ENCODE measurements around the gene SFTPA1. TPM values are rescaled to one million over a fixed set of nuclear protein-coding genes. Genes with fewer than 3 reads are reported as not detected.
"Not testable (repeated sequence)": the region's sequence is repeated elsewhere in the genome, so short reads cannot be mapped to it uniquely, and the experiment has no call there.

SFTPA1 gene
- total RNA-seq, result not detected

DNA sequence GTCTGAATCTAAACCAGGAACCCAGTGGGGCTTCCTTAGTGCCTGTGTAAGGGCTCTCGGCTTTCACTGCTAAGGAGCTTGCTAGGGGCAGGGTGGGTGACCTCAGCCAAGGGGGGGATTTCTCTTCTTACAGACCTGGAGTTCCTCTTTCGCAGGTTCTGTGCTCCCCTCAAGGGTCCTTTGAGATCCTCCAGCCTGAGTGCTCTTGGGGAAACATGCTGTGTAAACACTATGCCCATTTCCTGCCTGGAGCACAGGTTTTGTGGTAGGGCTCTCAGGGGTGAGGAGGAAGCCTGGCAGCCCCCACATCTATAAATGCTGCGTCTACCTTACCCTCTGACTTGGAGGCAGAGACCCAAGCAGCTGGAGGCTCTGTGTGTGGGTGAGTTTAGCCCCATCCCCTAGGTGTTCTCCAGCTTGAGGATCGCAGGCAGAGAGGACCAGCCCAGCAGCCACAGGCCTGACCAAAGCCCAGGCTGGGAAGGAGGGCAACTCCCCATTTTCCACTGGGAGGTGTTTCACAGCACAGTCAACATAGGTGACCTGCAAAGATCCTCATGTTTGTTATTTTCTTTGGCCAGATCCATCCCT lies at the start of gene SFTPA1:
SFTPA1 (plus strand) TSS at position 339 of the 591 bp plus-strand sequence. CDS start 887 bp downstream, outside the sequence.
- H3K27ac Mint-ChIP-seq, result no peak within 1 kb of the TSS

DNA sequence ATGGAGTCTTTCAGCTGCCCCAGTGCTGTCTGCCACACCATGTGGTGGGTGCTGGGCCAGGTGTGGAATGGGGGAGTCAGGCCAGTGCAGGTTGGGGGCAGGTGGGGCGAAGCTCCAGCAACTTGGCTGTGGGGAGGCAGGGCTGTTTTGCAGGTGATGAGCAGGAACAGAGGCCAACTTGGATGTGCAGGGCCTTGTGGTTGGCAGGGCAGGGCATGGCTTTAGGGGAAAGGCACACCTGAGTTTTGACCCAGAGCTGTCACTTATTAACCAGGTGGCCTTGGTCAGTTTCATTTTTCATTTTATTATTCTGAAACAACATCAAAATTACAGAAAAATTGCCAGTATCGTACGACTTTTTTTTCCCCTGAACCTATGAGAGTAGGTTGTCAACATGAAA lies 49.5 kb upstream of the SFTPA1 start:
- Mint-ChIP-seq H3K9me3 (no peaks in the 10 kb centered on the region), H3K4me1 (ENCODE audit: low read depth) (no peaks in the 10 kb centered on the region), H3K27me3 (ENCODE audit: low read depth) (peaks cover 20% of the 10 kb centered on the region), H3K27ac (no peak overlapping the region), H3K4me3 (no peak overlapping the region), H3K36me3 (ENCODE audit: insufficient read depth in 2 of 2) (no peaks in the 10 kb centered on the region)
- DNase-seq (no peak), ATAC-seq (replicated peaks in 1 of 2) (no peak)

More for the DNA sequence above, at the start of gene SFTPA1:
- no peak for ATAC-seq (replicated peaks in 1 of 2)
- H3K27me3 Mint-ChIP-seq (ENCODE audit: low read depth), result peaks cover 6% of the 10 kb centered on the region
- no peaks in the 10 kb centered on the region for H3K9me3 Mint-ChIP-seq
- H3K4me3 Mint-ChIP-seq, result no peak within 1 kb of the TSS
- H3K4me1 Mint-ChIP-seq (ENCODE audit: low read depth), result no peaks in the 10 kb centered on the region
- no peak for DNase-seq
- no peaks in the 10 kb centered on the region for H3K36me3 Mint-ChIP-seq (ENCODE audit: insufficient read depth in 2 of 2)

DNA sequence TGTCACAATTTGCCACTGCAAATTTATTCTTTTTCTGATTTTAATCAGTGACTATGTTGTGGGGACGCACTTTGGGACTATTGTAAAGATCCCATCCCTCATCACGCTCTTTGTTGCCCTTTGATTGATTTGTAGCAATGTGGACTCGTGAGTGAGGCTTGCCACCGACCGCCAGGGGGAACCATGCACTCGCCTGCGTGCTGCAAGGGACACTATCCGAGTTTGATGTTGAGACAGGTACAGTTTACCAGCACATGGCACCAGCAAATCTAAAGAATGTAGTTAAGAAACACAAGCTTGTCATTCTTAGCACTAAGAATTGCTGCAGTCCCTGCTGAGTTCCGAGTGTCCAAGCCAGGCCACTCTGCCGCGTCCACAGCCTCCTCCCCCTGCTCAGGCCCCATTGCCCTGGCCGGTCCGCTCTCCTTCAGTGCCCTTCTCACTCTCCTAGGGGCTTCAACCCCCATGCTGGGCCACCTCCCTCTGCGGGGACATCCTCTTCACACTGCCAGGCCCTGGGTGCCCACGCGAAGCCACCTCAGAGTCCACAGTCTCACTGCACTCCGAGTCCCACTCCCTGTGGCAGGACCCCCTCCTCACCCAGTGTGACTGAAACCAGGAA lies 48.5 kb upstream of the SFTPA1 start:
- peak; percentile 72 to 77 for DNase-seq
- H3K4me3 Mint-ChIP-seq, result no peak overlapping the region
- no peaks in the 10 kb centered on the region for H3K36me3 Mint-ChIP-seq (ENCODE audit: insufficient read depth in 2 of 2)
- H3K4me1 Mint-ChIP-seq (ENCODE audit: low read depth), result no peaks in the 10 kb centered on the region
- H3K27me3 Mint-ChIP-seq (ENCODE audit: low read depth), result peaks cover 20% of the 10 kb centered on the region
- ATAC-seq (replicated peaks in 1 of 2), result peak; percentile 81 to 93
- no peak overlapping the region for H3K27ac Mint-ChIP-seq
- H3K9me3 Mint-ChIP-seq, result no peaks in the 10 kb centered on the region

DNA sequence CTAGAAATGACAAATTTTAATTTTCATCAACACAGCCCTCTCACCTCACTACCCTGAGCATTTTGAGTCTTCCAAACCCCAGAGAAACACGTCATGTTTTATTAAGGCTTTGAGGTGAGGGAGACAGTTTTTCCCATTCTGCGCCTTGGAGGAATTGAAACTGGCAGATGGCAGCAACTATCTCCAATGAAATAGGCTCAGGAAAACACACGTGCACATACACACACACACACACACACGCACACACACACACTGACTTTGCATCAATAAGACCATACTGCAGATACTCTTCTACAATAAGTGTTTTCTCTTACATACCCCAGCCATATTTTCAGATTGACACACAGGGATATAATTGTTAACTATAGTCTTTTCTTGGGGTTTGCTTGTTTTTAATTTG lies 47.3 kb upstream of the SFTPA1 start:
- H3K4me1 Mint-ChIP-seq (ENCODE audit: low read depth), result no peaks in the 10 kb centered on the region
- DNase-seq (no peak), ATAC-seq (replicated peaks in 1 of 2) (no peak)
- H3K27ac Mint-ChIP-seq, result no peak overlapping the region
- no peak overlapping the region for H3K4me3 Mint-ChIP-seq
- H3K9me3 Mint-ChIP-seq, result no peaks in the 10 kb centered on the region
- no peaks in the 10 kb centered on the region for H3K36me3 Mint-ChIP-seq (ENCODE audit: insufficient read depth in 2 of 2)
- H3K27me3 Mint-ChIP-seq (ENCODE audit: low read depth), result peaks cover 27% of the 10 kb centered on the region

DNA sequence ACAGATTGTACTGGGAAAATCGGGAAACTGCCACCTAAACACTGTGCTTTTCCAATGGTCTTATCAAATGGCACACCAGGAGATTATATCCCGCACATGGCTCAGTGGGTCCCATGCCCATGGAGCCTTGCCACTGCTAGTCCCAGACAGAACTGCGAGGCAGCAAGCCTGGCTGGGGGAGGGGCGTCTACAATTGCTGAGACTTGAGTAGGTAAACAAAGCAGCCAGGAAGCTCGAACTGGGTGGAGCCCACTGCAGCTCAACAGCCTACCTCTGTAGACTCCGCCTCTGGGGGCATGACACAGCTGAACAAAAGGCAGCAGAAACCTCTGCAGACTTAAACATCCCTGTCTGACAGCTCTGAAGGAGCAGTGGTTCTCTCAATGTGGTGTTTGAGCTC lies 40.1 kb upstream of the SFTPA1 start:
- not testable (repeated sequence) for ATAC-seq (replicated peaks in 1 of 2); H3K4me3 Mint-ChIP-seq; H3K36me3 Mint-ChIP-seq (ENCODE audit: insufficient read depth in 2 of 2); H3K9me3 Mint-ChIP-seq; DNase-seq; H3K4me1 Mint-ChIP-seq (ENCODE audit: low read depth); H3K27ac Mint-ChIP-seq
- H3K27me3 Mint-ChIP-seq (ENCODE audit: low read depth), result peaks cover 61% of the 10 kb centered on the region

DNA sequence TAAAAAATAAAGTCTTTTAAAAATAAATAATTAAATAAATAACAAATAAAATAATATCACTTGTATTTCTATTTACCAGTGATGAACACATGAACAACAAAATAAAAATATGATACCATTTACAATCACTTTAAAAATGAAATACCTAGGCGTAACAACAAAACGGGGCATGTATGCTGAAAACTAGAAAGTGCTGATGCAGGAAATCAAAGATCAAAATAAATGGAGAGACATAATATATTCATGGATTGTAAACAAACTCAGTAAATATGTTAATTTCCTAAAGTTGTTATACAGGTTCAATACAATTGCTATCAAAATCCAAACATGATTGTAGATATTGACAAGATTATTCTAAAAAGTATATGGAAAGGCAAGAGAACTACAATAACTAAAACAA lies 31.4 kb upstream of the SFTPA1 start:
- Mint-ChIP-seq H3K27ac (no peak overlapping the region), H3K9me3 (peaks cover 0 to 2% of the 10 kb centered on the region in 2 donors), H3K27me3 (ENCODE audit: low read depth) (peaks cover 10% of the 10 kb centered on the region), H3K4me3 (no peak overlapping the region), H3K4me1 (ENCODE audit: low read depth) (peaks cover 11% of the 10 kb centered on the region), H3K36me3 (ENCODE audit: insufficient read depth in 2 of 2) (no peaks in the 10 kb centered on the region)
- ATAC-seq (replicated peaks in 1 of 2) (no peak), DNase-seq (no peak)

DNA sequence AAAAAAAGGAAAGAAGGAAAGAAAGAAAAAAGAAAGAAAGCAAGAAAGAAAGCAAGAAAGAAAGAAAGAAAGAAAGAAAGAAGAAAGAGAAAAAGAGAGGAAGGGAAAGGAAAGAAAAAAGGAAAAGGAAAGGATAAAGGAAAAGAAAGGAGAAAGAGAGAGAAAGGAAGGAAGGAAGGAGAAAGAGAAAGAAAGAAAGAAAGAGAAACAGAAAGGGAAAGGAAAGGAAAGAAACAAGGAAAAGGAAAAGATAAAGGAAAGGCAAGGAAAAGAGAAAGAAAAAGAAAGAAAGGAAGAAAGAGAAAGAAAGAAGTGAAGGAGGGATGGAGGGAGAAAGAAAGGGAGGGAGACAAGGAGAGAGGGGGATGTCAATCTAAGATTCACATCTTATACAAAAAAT lies 29.7 kb upstream of the SFTPA1 start:
- ATAC-seq (replicated peaks in 1 of 2), result no peak
- H3K27ac Mint-ChIP-seq, result no peak overlapping the region

DNA sequence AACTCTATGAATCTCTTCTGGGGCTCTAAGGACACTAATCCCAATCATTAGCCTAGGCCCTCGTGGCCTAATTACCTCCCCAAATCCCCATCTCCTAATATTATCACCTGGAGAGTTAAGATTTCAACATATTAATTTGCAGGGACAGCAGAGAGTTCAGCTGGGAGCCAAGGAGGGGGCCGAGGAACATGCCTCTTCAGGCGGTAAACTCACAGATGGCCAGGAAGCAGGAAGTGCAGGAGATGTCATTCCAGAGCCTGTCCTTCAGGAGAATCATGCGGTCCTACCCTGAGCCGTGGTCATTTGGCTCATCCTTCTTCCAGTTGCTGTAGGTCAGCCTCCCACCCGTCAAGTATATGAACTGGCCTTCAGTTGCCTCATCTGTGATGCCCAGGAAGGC lies 28.6 kb upstream of the SFTPA1 start:
- H3K27me3 Mint-ChIP-seq (ENCODE audit: low read depth), result peaks cover 20% of the 10 kb centered on the region
- no peak for ATAC-seq (replicated peaks in 1 of 2)
- no peaks in the 10 kb centered on the region for H3K9me3 Mint-ChIP-seq
- H3K4me1 Mint-ChIP-seq (ENCODE audit: low read depth), result peaks cover 11% of the 10 kb centered on the region
- no peaks in the 10 kb centered on the region for H3K36me3 Mint-ChIP-seq (ENCODE audit: insufficient read depth in 2 of 2)
- no peak overlapping the region for H3K27ac Mint-ChIP-seq
- DNase-seq, result no peak
- H3K4me3 Mint-ChIP-seq, result no peak overlapping the region

More for the DNA sequence above, 29.7 kb upstream of the SFTPA1 start:
- no peaks in the 10 kb centered on the region for H3K9me3 Mint-ChIP-seq
- no peaks in the 10 kb centered on the region for H3K36me3 Mint-ChIP-seq (ENCODE audit: insufficient read depth in 2 of 2)
- peaks cover 11% of the 10 kb centered on the region for H3K4me1 Mint-ChIP-seq (ENCODE audit: low read depth)
- no peak overlapping the region for H3K4me3 Mint-ChIP-seq
- DNase-seq, result no peak
- H3K27me3 Mint-ChIP-seq (ENCODE audit: low read depth), result peaks cover 10% of the 10 kb centered on the region

DNA sequence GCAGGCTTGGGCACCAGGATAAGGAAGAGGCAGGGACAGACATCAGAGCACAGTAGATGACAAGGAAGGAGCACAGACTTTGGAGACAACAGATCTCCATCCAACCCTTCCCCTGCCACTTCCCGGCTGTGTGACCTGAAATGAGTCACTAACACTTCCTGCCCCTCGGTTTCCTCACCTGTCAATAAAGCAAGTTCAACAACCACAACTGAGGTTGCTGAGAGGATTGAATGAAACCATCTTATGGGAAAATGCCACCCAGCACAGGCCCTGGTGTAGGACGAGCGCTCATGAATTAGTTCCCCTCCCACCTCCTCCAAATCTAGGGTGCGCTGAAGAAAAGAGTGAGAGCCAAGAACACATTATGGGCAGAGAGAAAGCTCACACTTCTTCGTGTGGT lies 27.8 kb upstream of the SFTPA1 start:
- DNase-seq; H3K36me3 Mint-ChIP-seq (ENCODE audit: insufficient read depth in 2 of 2); H3K9me3 Mint-ChIP-seq; H3K27ac Mint-ChIP-seq: not testable (repeated sequence)
- peaks cover 11% of the 10 kb centered on the region for H3K4me1 Mint-ChIP-seq (ENCODE audit: low read depth)
- peaks cover 25% of the 10 kb centered on the region for H3K27me3 Mint-ChIP-seq (ENCODE audit: low read depth)
- H3K4me3 Mint-ChIP-seq, result peak overlapping the region in 1 of 2 donors; percentile 81
- peak in 1 of 2 donors; percentile 69 for ATAC-seq (replicated peaks in 1 of 2)

DNA sequence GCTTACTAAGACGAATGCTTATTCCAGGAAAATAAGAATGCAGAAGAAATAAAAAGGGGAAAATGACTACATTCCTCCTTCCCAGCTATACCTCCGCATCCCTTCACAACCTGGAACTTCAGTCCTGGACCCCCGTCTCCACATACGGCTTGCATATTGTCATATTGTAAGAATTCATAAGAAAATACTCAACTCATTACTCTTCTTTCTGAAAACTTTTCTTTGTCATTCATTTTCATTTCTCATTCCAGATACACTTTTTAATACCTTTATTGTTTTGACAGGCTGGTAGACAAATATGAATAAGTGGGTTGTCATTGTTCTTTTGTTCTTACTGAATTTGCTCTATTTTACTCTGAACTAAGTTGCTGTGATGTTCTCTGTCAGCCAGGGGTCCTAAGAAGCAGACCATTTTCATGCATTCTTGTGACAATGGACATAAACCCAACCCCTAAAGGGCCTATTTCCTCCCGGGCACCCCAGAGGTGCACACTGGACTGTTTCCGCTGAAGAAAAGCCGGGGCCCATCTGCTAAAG lies 27.2 kb upstream of the SFTPA1 start:
- peaks cover 11% of the 10 kb centered on the region for H3K4me1 Mint-ChIP-seq (ENCODE audit: low read depth)
- H3K9me3 Mint-ChIP-seq, result no peaks in the 10 kb centered on the region
- peak overlapping the region in 1 of 2 donors; percentile 81 for H3K4me3 Mint-ChIP-seq
- H3K27ac Mint-ChIP-seq, result no peak overlapping the region
- peaks cover 25% of the 10 kb centered on the region for H3K27me3 Mint-ChIP-seq (ENCODE audit: low read depth)
- DNase-seq (no peak), ATAC-seq (replicated peaks in 1 of 2) (peak in 1 of 2 donors; percentile 80)
- no peaks in the 10 kb centered on the region for H3K36me3 Mint-ChIP-seq (ENCODE audit: insufficient read depth in 2 of 2)

DNA sequence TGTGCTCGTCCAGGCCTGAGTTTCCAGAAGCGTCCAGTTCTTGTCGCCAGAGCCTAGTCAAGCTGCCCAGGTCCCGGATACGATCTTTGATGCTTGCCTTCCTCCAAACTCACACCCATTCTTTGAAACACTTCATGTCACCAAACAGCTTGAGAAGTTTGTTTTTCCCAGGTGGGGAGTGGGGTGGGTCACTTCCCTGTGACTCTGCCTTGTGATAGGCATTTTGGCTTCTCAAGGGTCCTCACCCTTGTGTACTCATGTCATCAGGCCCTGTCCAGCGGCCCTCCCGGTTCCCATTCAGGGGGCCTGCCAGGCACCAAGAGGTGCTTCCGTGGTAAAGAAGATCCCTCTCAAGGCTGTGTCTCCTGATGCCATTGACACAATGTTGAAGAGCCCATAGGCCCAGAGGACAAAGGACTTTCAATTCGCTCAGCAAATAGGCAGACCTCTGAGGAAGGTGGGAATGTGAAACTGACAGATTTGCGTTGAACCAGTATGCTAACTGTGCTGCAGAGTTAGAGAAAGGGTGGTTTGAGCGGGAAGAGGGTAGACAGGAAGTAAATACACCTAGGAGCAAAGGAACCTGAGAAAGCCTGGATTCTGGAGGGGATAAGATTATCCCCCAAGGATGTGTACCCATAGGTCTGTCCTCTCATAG lies 24.7 kb upstream of the SFTPA1 start:
- DNase-seq (no peak), ATAC-seq (replicated peaks in 1 of 2) (no peak)
- Mint-ChIP-seq H3K36me3 (ENCODE audit: insufficient read depth in 2 of 2) (no peaks in the 10 kb centered on the region), H3K27me3 (ENCODE audit: low read depth) (peaks cover 43% of the 10 kb centered on the region), H3K4me1 (ENCODE audit: low read depth) (peaks cover 7% of the 10 kb centered on the region), H3K9me3 (no peaks in the 10 kb centered on the region), H3K4me3 (no peak overlapping the region), H3K27ac (no peak overlapping the region)

DNA sequence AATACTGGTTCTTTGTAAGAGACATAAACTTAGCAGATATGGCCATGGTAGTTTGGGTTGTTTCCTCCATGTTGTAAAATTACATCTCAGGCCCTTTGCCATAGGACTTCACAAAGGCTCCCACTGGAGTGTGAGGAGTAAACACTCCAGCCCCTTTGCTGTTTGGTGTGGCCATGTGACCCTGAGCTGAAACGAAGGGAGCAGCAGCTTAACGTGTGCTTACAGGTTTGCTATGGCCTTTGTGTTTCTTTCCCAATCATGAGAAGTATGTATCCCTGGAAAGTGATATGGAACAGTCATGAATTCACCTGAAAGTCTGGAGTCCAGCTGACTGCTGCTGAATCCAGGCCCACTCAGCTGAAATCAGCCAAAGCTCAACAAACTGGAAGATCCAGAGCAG lies 23.8 kb upstream of the SFTPA1 start:
- no peaks in the 10 kb centered on the region for H3K9me3 Mint-ChIP-seq
- peaks cover 43% of the 10 kb centered on the region for H3K27me3 Mint-ChIP-seq (ENCODE audit: low read depth)
- no peak for DNase-seq
- H3K4me1 Mint-ChIP-seq (ENCODE audit: low read depth), result peaks cover 7% of the 10 kb centered on the region
- H3K4me3 Mint-ChIP-seq, result no peak overlapping the region
- ATAC-seq (replicated peaks in 1 of 2), result no peak
- no peaks in the 10 kb centered on the region for H3K36me3 Mint-ChIP-seq (ENCODE audit: insufficient read depth in 2 of 2)
- H3K27ac Mint-ChIP-seq, result no peak overlapping the region

DNA sequence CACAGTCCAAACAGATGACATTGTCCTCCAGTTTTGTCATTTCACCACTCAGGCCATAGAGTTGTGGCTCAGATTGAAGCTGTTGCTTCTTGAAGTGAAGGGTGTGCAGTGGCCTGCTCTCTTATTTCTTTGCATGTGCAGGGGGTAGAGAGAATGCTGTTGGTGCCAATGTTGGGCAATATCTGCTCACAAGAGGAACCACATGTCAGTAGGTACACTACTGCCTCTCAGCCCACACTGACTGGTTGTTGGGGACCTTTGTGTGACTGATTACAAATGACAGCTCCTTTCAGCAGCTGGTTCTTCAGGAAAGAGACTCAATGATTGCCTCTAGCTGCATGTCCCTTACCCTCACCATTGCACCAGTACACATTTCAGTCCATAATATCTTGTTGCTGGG lies 21.9 kb upstream of the SFTPA1 start:
- no peak overlapping the region for H3K4me3 Mint-ChIP-seq
- peaks cover 43% of the 10 kb centered on the region for H3K27me3 Mint-ChIP-seq (ENCODE audit: low read depth)
- H3K4me1 Mint-ChIP-seq (ENCODE audit: low read depth), result no peaks in the 10 kb centered on the region
- no peak overlapping the region for H3K27ac Mint-ChIP-seq
- ATAC-seq (replicated peaks in 1 of 2) (no peak), DNase-seq (no peak)
- no peaks in the 10 kb centered on the region for H3K36me3 Mint-ChIP-seq (ENCODE audit: insufficient read depth in 2 of 2)
- H3K9me3 Mint-ChIP-seq, result no peaks in the 10 kb centered on the region

Data from activated T-cell treated with anti-CD3 and anti-CD28 coated beads, Interleukin-2, amount 50 U/mL, for 72 hours (primary cell).